Measurements from ENCODE around the gene CTDNEP1.

DNA sequence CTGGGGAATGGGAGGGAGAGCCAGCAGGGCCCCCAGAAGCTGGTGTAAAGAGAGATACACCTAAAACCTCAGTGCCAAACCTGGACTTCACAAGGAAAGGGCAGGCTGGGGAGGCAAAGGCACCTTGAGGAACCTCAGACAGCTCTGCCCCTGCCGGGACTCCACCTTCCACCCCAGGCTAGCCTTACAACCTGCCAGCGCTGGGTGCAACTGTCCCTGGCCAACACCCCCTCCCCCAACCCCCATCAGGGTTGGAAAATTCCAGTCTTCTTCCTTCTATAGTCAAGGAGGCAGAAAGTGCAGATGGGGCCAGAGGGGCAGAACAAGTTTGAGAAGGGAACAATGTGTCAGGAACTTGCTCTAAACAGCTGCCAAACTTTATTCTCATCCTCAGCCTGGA, 40.7 kb upstream of the CTDNEP1 start:
- no peak for TF ChIP-seq BHLHE40 (IDR thresholded peaks at IDR 0.05; ENCODE audit: borderline replicate concordance)
- TF ChIP-seq TARDBP (IDR thresholded peaks at IDR 0.05), result no peak
- no peak for TF ChIP-seq ARNT (IDR thresholded peaks at IDR 0.05)
- TF ChIP-seq FOXK2 (IDR thresholded peaks at IDR 0.05), result no peak
- no peak for TF ChIP-seq SUZ12 (IDR thresholded peaks at IDR 0.05)
- no peak for TF ChIP-seq HDGF (IDR thresholded peaks at IDR 0.05; ENCODE audit: borderline replicate concordance)
- TF ChIP-seq ELF4 (IDR thresholded peaks at IDR 0.05), result no peak
- no peak for TF ChIP-seq FOXM1 (IDR thresholded peaks at IDR 0.05; ENCODE audit: borderline replicate concordance)
- TF ChIP-seq, protein P1, sequence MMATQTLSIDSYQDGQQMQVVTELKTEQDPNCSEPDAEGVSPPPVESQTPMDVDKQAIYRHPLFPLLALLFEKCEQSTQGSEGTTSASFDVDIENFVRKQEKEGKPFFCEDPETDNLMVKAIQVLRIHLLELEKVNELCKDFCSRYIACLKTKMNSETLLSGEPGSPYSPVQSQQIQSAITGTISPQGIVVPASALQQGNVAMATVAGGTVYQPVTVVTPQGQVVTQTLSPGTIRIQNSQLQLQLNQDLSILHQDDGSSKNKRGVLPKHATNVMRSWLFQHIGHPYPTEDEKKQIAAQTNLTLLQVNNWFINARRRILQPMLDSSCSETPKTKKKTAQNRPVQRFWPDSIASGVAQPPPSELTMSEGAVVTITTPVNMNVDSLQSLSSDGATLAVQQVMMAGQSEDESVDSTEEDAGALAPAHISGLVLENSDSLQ (IDR thresholded peaks at IDR 0.05), result no peak
- no peak for TF ChIP-seq ZNF384 (IDR thresholded peaks at IDR 0.05)
- no peak for TF ChIP-seq CTBP1 (IDR thresholded peaks at IDR 0.05; ENCODE audit: borderline replicate concordance)

Data from HEK293T (cell line).